ENCODE results near the gene NR2F1.

NR2F1 gene

DNA sequence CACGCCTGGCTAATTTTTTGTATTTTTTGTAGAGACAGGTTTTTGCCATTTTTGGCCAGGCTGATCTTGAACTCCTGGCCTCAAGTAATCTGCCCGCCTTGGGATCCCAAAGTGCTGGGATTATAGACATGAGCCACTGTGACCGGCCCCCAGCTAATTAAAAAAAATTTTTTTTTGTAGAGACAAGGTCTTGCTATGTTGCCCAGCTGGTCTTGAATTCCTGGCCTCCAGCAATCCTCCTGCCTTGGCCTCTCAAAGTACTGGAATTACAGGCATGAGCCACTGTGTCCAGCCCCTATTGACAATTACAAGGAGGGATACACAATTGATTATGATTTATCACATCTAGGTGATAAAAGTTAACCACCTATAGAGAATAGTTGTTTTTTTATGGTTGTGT, 59.5 kb downstream of the NR2F1 start:
- no peak for DNase-seq (ENCODE audit: low read depth)
